Activated CD4-positive, alpha-beta T cell treated with anti-CD3 and anti-CD28 coated beads for 36 hours (primary cell): ENCODE measurements around the gene SLC34A3. TPM values are rescaled to one million over a fixed set of nuclear protein-coding genes. Genes with fewer than 3 reads are reported as not detected.
"Not testable (repeated sequence)": the region's sequence is repeated elsewhere in the genome, so short reads cannot be mapped to it uniquely, and the experiment has no call there.

Experiments
- ATAC-seq: fragments of 200-7000 bp; cut with Tn5 transposase; one replicate; pipeline ENCODE4 v1.10.0; 2021; ENCODE audit warnings: mild to moderate bottlenecking, moderate library complexity
- CTCF ChIA-PET: fragments of 350-600 bp; sonication (Branson Sonifier 250); formaldehyde crosslinking; loops from one replicate; lab custom pipeline; 2021; ENCODE audit warnings: antibody characterized with exemption; lab: Charles Lee
- POLR2A ChIA-PET: fragments of 350-600 bp; sonication (Branson Sonifier 250); formaldehyde crosslinking; loops from one replicate; lab custom pipeline; 2021; ENCODE audit warnings: antibody characterized with exemption, inconsistent platforms; lab: Charles Lee
- DNase-seq: peaks from one replicate; pipeline ENCODE4 v3.0.0-alpha.2; 2020
- H3K27ac Mint-ChIP-seq: one replicate; pipeline ENCODE4 v1.8.0; 2021; ENCODE audit warnings: mixed read lengths
- H3K27me3 Mint-ChIP-seq: one replicate; pipeline ENCODE4 v1.8.0; 2021; ENCODE audit warnings: mixed read lengths
- H3K36me3 Mint-ChIP-seq: one replicate; pipeline ENCODE4 v1.8.0; 2021; ENCODE audit warnings: low read depth, mixed read lengths
- H3K4me1 Mint-ChIP-seq: one replicate; pipeline ENCODE4 v1.8.0; 2021; ENCODE audit warnings: mixed read lengths
- H3K4me3 Mint-ChIP-seq: one replicate; pipeline ENCODE4 v1.8.0; 2021; ENCODE audit warnings: mild to moderate bottlenecking, moderate library complexity, mixed read lengths
- H3K9me3 Mint-ChIP-seq: one replicate; pipeline ENCODE4 v1.8.0; 2021; ENCODE audit warnings: low read depth, mixed read lengths
- intact Hi-C, 2 experiments: fragments of 100-400 bp; cut with DNase I in 1 of 2; cut with micrococcal nuclease in 1 of 2; formaldehyde crosslinking; loops; one replicate each; pipeline versions ENCODE4 v1.14.2 to v1.15.1; 2022 to 2024; cut with DNase I, micrococcal nuclease
- total RNA-seq, 2 experiments: library from RNA; stranded (reverse); gene quantifications; one replicate each; pipeline ENCODE4 v1.2.3, GENCODE V29; 2021

Gene SLC34A3
- total RNA-seq, 2 experiments from 2014 or later = not detected

DNA sequence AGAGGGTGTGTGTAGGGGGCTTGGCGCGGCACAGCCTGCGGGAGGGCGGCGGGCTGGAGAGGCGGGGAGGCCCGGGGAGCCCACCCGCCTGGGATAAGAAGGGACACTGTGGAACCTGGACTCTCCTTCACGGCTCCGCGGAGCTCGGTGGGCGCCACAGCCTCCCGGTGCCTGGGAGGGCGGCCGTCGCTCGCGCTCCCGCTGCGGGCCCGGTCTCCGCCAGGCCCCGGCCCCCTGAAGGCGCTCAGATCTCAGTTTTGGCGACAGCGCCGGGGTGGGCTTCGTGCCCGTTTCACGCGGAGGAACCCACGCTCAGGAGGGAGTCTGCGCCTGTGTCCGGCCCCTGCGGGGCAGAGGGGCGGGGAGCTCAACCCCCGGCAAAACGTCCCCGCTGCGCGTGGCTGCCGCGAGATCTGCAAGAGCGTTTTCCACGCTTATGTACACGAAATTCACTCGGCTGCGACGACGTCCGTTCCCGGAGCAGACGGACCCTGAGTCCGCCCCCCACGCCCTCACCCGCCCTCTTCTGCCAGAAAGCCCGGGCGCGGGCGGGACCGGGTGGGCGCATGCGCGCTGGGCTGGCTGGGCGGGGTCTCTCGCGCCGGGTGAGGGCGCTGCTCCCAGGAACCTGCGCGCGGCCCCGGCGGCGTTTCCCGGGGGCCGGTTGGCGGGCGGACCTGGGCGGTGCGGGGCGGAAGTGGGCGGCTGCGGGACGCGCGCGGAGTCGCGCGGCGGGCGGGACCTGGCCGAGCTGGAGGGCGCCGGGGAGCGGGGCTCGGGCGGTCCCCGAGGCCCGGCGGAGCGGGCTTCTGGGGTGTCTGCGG, 24.1 kb downstream of the SLC34A3 start, which contains the start of gene NELFB:
NELFB (plus strand) TSS at position 704 of the 824 bp plus-strand sequence.
- Mint-ChIP-seq H3K36me3 (peaks cover 9% of the 10 kb centered on the region), H3K27me3 (no peaks in the 10 kb centered on the region), H3K9me3 (no peaks in the 10 kb centered on the region), H3K27ac (peak within 1 kb of the TSS; percentile 81), H3K4me3 (peak within 1 kb of the TSS; percentile 87), H3K4me1 (peaks cover 18% of the 10 kb centered on the region)
- DNase-seq = peak; percentile 97
- peak; percentile 94 for ATAC-seq
- ChIA-PET CTCF (interaction anchor here (0.6 to 1.5 kb wide), 5 partner anchors 12 to 501 kb away, joined by 3 to 6 read pairs (median 5); partner anchors contain the start of genes EXD3, NOXA1 and TPRN), POLR2A (interaction anchor here (1.2 to 3.2 kb wide), 4 partner anchors 11 to 51 kb away, joined by 3 to 31 read pairs (median 9); partner anchors contain the start of gene TUBB4B)
- intact Hi-C loops = loop anchor here (1.0 to 2.0 kb wide), 11 partner anchors 14 to 772 kb away; partner anchors contain the start of genes TUBB4B (in 2 of the 2), ANAPC2 (in 1 of the 2), EXD3 (in 1 of the 2) and FBXW5 (in 1 of the 2)

- Mint-ChIP-seq H3K27ac (peak overlapping the region; percentile 81), H3K4me1 (peaks cover 18% of the 10 kb centered on the region), H3K9me3 (no peaks in the 10 kb centered on the region), H3K36me3 (peaks cover 9% of the 10 kb centered on the region), H3K4me3 (peak overlapping the region; percentile 87), H3K27me3 (no peaks in the 10 kb centered on the region)
- DNase-seq (peak; percentile 55), ATAC-seq (no peak)
- POLR2A ChIA-PET = interaction anchor here (0.7 to 3.2 kb wide), 6 partner anchors 12 to 51 kb away, joined by 3 to 31 read pairs (median 5); partner anchors contain the start of gene TUBB4B
- CTCF ChIA-PET = interaction anchor here (0.6 to 1.5 kb wide), 7 partner anchors 10 to 502 kb away, joined by 3 to 6 read pairs (median 3); partner anchors contain the start of gene TPRN
- intact Hi-C loops = loop anchor here (1.0 to 2.0 kb wide), 11 partner anchors 14 to 773 kb away; partner anchors contain the start of genes TUBB4B (in 2 of the 2), ANAPC2 (in 1 of the 2), EXD3 (in 1 of the 2) and FBXW5 (in 1 of the 2)
Measured at GRCh38 chr9:137255448-137256114, 24.9 kb downstream of the SLC34A3 start.

DNA sequence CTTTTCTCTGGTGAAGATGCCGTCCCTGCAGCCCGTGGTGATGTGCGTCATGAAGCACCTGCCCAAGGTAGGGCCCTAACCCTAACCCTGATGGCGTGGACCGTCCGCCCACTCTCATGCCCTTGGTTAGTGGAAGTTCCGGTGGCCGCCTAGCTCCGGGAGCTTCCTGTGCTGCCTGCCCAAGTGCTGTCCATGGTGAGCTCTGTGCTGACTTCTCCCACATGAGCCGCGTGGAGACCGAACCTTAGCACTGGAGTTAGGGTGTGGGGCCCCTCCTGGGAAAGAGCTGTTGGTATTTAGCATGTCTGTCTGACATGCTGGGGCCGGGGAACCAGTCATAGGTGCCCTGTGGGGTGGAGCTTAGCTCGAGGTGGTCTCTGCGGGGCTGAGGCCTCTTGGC, 25.7 kb downstream of the SLC34A3 start:
- Mint-ChIP-seq H3K4me1 (peaks cover 18% of the 10 kb centered on the region), H3K27me3 (no peaks in the 10 kb centered on the region), H3K27ac (no peak overlapping the region), H3K9me3 (no peaks in the 10 kb centered on the region), H3K36me3 (peaks cover 9% of the 10 kb centered on the region), H3K4me3 (peak overlapping the region; percentile 87)
- DNase-seq (no peak), ATAC-seq (no peak)
- CTCF ChIA-PET = interaction anchor here (0.5 to 1.4 kb wide), 8 partner anchors 9 to 489 kb away, joined by 3 to 5 read pairs (median 3); no protein-coding TSS in a partner anchor
- POLR2A ChIA-PET = interaction anchor here (0.7 to 1.6 kb wide), 2 partner anchors 14 to 16 kb away, joined by 3 to 5 read pairs; partner anchors contain the start of gene TUBB4B
- intact Hi-C loops = no loop called here

DNA sequence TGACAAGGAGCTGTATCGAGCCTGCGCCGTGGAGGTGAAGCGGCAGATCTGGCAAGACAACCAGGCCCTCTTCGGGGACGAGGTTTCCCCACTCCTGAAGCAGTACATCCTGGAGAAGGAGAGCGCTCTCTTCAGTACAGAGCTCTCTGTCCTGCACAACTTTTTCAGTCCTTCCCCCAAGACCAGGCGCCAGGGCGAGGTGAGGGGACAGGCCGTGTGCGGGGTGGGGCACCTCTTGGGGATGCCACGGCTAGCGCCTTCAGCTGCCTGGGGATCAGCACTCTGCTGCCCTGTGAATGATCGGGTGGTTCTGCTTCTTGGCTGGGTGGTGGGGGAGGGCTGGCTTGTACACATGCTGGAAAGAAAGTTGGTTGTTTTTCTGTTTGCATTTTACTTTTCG, 26.2 kb downstream of the SLC34A3 start:
- CTCF ChIA-PET = interaction anchor here (0.6 to 1.4 kb wide), 4 partner anchors 9 to 403 kb away, joined by 3 to 5 read pairs (median 4); no protein-coding TSS in a partner anchor
- intact Hi-C loops = no loop called here
- ATAC-seq (no peak), DNase-seq (no peak)
- peaks cover 18% of the 10 kb centered on the region for H3K4me1 Mint-ChIP-seq
- H3K27me3 Mint-ChIP-seq = no peaks in the 10 kb centered on the region
- peaks cover 12% of the 10 kb centered on the region for H3K36me3 Mint-ChIP-seq
- POLR2A ChIA-PET = interaction anchor here (1.6 kb wide), 1 partner anchor 16 kb away, joined by 5 read pairs; the partner anchor contains the start of gene TUBB4B
- H3K4me3 Mint-ChIP-seq = peak overlapping the region; percentile 87
- H3K9me3 Mint-ChIP-seq = no peaks in the 10 kb centered on the region
- H3K27ac Mint-ChIP-seq = no peak overlapping the region

- H3K4me1 Mint-ChIP-seq, ATAC-seq, H3K4me3 Mint-ChIP-seq, H3K9me3 Mint-ChIP-seq, H3K27me3 Mint-ChIP-seq, H3K27ac Mint-ChIP-seq, POLR2A ChIA-PET, intact Hi-C loops, DNase-seq: not testable (repeated sequence)
- CTCF ChIA-PET = interaction anchor here (0.6 to 1.3 kb wide), 2 partner anchors 26 to 343 kb away, joined by 3 to 6 read pairs; no protein-coding TSS in a partner anchor
- H3K36me3 Mint-ChIP-seq = peaks cover 16% of the 10 kb centered on the region
Measured at GRCh38 chr9:137262173-137262908, 31.6 kb downstream of the SLC34A3 start.

- Mint-ChIP-seq H3K4me1 (no peaks in the 10 kb centered on the region), H3K9me3 (no peaks in the 10 kb centered on the region), H3K27me3 (no peaks in the 10 kb centered on the region), H3K27ac (no peak overlapping the region), H3K36me3 (peaks cover 21% of the 10 kb centered on the region), H3K4me3 (no peak overlapping the region)
- ChIA-PET POLR2A (no interaction called here), CTCF (no interaction called here)
- no peak for ATAC-seq
- no peak for DNase-seq
- intact Hi-C loops = no loop called here
Measured at GRCh38 chr9:137262909-137263285, 32.2 kb downstream of the SLC34A3 start.

DNA sequence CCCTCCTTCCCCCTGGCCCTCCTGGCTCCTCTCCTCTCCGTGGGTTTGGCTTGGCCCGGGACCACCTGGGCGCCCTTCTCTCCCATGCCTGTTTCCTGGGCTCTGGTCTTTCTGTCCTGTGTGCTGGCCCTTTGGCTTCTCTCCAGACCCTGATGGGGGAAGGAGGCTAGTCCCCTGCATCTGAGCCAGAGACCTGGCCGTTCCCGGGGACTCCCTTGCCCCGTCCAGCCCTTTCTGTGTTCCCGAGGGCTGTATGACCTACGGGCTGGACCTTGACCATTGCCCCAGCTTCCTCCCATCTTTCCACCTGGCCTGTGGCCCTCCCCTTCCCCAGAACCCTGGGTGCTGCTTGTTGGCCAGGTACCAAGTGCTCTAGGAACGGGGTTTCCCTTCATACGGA, 32.8 kb downstream of the SLC34A3 start:
- ATAC-seq (no peak), DNase-seq (no peak)
- intact Hi-C loops = no loop called here
- Mint-ChIP-seq H3K27ac (no peak overlapping the region), H3K9me3 (no peaks in the 10 kb centered on the region), H3K4me1 (no peaks in the 10 kb centered on the region), H3K4me3 (no peak overlapping the region), H3K36me3 (peaks cover 24% of the 10 kb centered on the region), H3K27me3 (no peaks in the 10 kb centered on the region)
- ChIA-PET CTCF (interaction anchor here (0.7 kb wide), 1 partner anchor 23 kb away, joined by 3 read pairs; no protein-coding TSS in a partner anchor), POLR2A (no interaction called here)

- no peak for ATAC-seq
- CTCF ChIA-PET = no interaction called here
- Mint-ChIP-seq H3K9me3 (no peaks in the 10 kb centered on the region), H3K36me3 (peaks cover 29% of the 10 kb centered on the region), H3K27me3 (no peaks in the 10 kb centered on the region), H3K4me1 (no peaks in the 10 kb centered on the region), H3K4me3 (no peak overlapping the region), H3K27ac (no peak overlapping the region)
- DNase-seq = no peak
- POLR2A ChIA-PET = no interaction called here
- intact Hi-C loops = no loop called here
Measured at GRCh38 chr9:137264067-137264466, 33.4 kb downstream of the SLC34A3 start.

GRCh38 chr9:137265496-137266161, 34.9 kb downstream of the SLC34A3 start:
- Mint-ChIP-seq H3K4me3 (no peak overlapping the region), H3K9me3 (no peaks in the 10 kb centered on the region), H3K36me3 (peaks cover 38% of the 10 kb centered on the region), H3K27me3 (no peaks in the 10 kb centered on the region), H3K4me1 (no peaks in the 10 kb centered on the region), H3K27ac (no peak overlapping the region)
- POLR2A ChIA-PET = no interaction called here
- intact Hi-C loops = no loop called here
- CTCF ChIA-PET = interaction anchor here (0.6 to 1.4 kb wide), 3 partner anchors 9 to 57 kb away, joined by 4 read pairs; no protein-coding TSS in a partner anchor
- DNase-seq = no peak
- ATAC-seq = no peak

GRCh38 chr9:137266162-137266527, 35.4 kb downstream of the SLC34A3 start:
- DNase-seq (no peak), ATAC-seq (no peak)
- POLR2A ChIA-PET = no interaction called here
- Mint-ChIP-seq H3K9me3 (no peaks in the 10 kb centered on the region), H3K36me3 (peaks cover 38% of the 10 kb centered on the region), H3K4me1 (peaks cover 4% of the 10 kb centered on the region), H3K27me3 (no peaks in the 10 kb centered on the region), H3K4me3 (no peak overlapping the region), H3K27ac (no peak overlapping the region)
- intact Hi-C loops = no loop called here
- CTCF ChIA-PET = interaction anchor here (0.6 to 1.4 kb wide), 2 partner anchors 10 to 49 kb away, joined by 4 read pairs; no protein-coding TSS in a partner anchor
